NCI-H1930 (cell line): ENCODE measurements around the gene MPZL1.

ENCODE experiments used
- DNase-seq, 2 experiments: peaks; one replicate each; lab custom pipeline; 2025; lab: John Stamatoyannopoulos, UW

MPZL1 gene

GRCh38 chr1:167695756-167696561 lies 25.8 kb upstream of the MPZL1 start:
- no peak for DNase-seq

GRCh38 chr1:167697667-167698141 lies 24.1 kb upstream of the MPZL1 start:
- no peak for DNase-seq

- no peak for DNase-seq
These were observed 23.5 kb upstream of the MPZL1 start for GRCh38 chr1:167698313-167698712.

- no peak for DNase-seq
These were observed 20.3 kb upstream of the MPZL1 start for GRCh38 chr1:167701510-167701909.

GRCh38 chr1:167703557-167703956 lies 18.2 kb upstream of the MPZL1 start:
- no peak for DNase-seq

GRCh38 chr1:167704715-167705114 lies 17.1 kb upstream of the MPZL1 start:
- DNase-seq = no peak

GRCh38 chr1:167705250-167705649 lies 16.5 kb upstream of the MPZL1 start:
- no peak for DNase-seq

- no peak for DNase-seq
These were observed 15.4 kb upstream of the MPZL1 start for GRCh38 chr1:167706363-167706762.

GRCh38 chr1:167706931-167707877 lies 14.6 kb upstream of the MPZL1 start:
- DNase-seq = no peak

- no peak for DNase-seq
These were observed 13.8 kb upstream of the MPZL1 start for GRCh38 chr1:167707942-167708341.

- DNase-seq = no peak
These were observed 12.8 kb upstream of the MPZL1 start for GRCh38 chr1:167708940-167709389.

- no peak for DNase-seq
These were observed 10.9 kb upstream of the MPZL1 start for GRCh38 chr1:167710836-167711235.

- DNase-seq = no peak
These were observed 10.0 kb upstream of the MPZL1 start for GRCh38 chr1:167711797-167712196.

GRCh38 chr1:167713330-167714081 lies 8.3 kb upstream of the MPZL1 start:
- DNase-seq = no peak

- no peak for DNase-seq
These were observed 7.7 kb upstream of the MPZL1 start for GRCh38 chr1:167714098-167714438.

GRCh38 chr1:167714439-167715156 lies 7.2 kb upstream of the MPZL1 start:
- peak; percentile 69 to 73 for DNase-seq

- peak; percentile 75 to 89 for DNase-seq
These were observed 6.4 kb upstream of the MPZL1 start for GRCh38 chr1:167715157-167715999.

GRCh38 chr1:167716000-167716271 lies 5.8 kb upstream of the MPZL1 start:
- DNase-seq = no peak

GRCh38 chr1:167717351-167717750 lies 4.4 kb upstream of the MPZL1 start:
- no peak for DNase-seq

- DNase-seq = no peak
These were observed 2.7 kb upstream of the MPZL1 start for GRCh38 chr1:167718914-167719691.
